ENCODE results near the gene TMTC2.

Gene TMTC2

GRCh38 chr12:82659343-82660207 is 27.1 kb upstream of the TMTC2 start:
- Histone ChIP-seq H3K36me3 (ENCODE audit: control insufficient read depth, insufficient read depth, low read length) (no peaks in the 10 kb centered on the region), H3K9me3 (ENCODE audit: control insufficient read depth, low read length) (no peaks in the 10 kb centered on the region), H3K4me1 (ENCODE audit: control insufficient read depth, insufficient read depth, low read length, poor library complexity, severe bottlenecking) (no peaks in the 10 kb centered on the region), H3K27ac (ENCODE audit: low read depth, low read length, severe bottlenecking) (no peak overlapping the region), H3K4me3 (ENCODE audit: extremely low read depth, insufficient read depth, low read length, poor library complexity, severe bottlenecking) (no peak overlapping the region)
- 89 to 98% methylated on average over 23 to 26 of the region's 28 CpGs for WGBS, 2 experiments (ENCODE audit: insufficient coverage in 2 of 2)

DNA sequence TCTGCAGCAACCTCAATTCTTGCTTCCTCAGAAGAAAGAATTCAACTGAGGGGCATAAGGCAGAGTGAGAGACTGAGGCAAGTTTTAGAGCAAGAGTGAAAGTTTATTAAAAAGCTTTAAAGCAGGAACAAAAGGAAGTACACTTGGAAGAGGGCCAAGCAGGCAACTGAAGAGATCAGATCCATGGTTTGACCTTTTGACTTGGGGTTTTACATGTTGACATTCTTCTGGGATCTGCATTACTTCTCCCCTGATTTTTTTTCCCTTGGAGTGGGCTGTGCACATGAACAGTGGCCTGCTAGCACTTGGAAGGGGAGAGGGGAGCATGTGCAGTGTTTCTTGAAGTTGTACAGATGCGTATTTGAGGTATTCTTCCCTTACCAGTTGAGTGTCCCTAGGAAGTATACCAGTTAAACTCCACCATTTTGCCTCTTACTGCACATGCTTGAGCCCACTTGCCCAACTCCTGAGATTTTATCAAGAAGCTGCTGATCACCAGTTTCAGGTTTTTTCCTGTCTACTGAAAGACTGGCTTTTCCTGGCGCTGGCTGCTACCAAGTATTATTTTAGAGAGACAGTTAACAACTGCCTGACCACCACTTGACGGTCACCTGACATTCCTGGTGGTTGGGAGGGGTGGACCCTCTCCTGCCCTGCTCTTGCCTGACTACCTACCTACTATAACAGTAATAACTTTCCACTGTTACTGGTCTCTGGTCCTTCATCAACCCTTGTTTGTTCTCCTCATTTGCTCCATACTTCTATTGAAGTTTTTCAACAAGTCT is 26.0 kb upstream of the TMTC2 start:
- H3K4me1 ChIP-seq (ENCODE audit: control insufficient read depth, insufficient read depth, low read length, poor library complexity, severe bottlenecking), result no peaks in the 10 kb centered on the region
- H3K9me3 ChIP-seq (ENCODE audit: control insufficient read depth, low read length), result no peaks in the 10 kb centered on the region
- H3K36me3 ChIP-seq (ENCODE audit: control insufficient read depth, insufficient read depth, low read length), result no peaks in the 10 kb centered on the region
- H3K27ac ChIP-seq (ENCODE audit: low read depth, low read length, severe bottlenecking), result no peak overlapping the region
- H3K4me3 ChIP-seq (ENCODE audit: extremely low read depth, insufficient read depth, low read length, poor library complexity, severe bottlenecking), result no peak overlapping the region
- 93% methylated on average over 2 of the region's 3 CpGs; no CpG with 5 or more reads in 1 of the 2 experiments for WGBS, 2 experiments (ENCODE audit: insufficient coverage in 2 of 2)

GRCh38 chr12:82663893-82664292 is 22.8 kb upstream of the TMTC2 start:
- Histone ChIP-seq H3K4me1 (ENCODE audit: control insufficient read depth, insufficient read depth, low read length, poor library complexity, severe bottlenecking) (no peaks in the 10 kb centered on the region), H3K27ac (ENCODE audit: low read depth, low read length, severe bottlenecking) (no peak overlapping the region), H3K36me3 (ENCODE audit: control insufficient read depth, insufficient read depth, low read length) (no peaks in the 10 kb centered on the region), H3K9me3 (ENCODE audit: control insufficient read depth, low read length) (no peaks in the 10 kb centered on the region), H3K4me3 (ENCODE audit: extremely low read depth, insufficient read depth, low read length, poor library complexity, severe bottlenecking) (no peak overlapping the region)
- 47 to 70% methylated on average over 2 to 3 of the region's 7 CpGs for WGBS, 2 experiments (ENCODE audit: insufficient coverage in 2 of 2)

GRCh38 chr12:82665142-82665923 is 21.4 kb upstream of the TMTC2 start:
- no peak overlapping the region for H3K4me3 ChIP-seq (ENCODE audit: extremely low read depth, insufficient read depth, low read length, poor library complexity, severe bottlenecking)
- H3K27ac ChIP-seq (ENCODE audit: low read depth, low read length, severe bottlenecking), result no peak overlapping the region
- no peaks in the 10 kb centered on the region for H3K4me1 ChIP-seq (ENCODE audit: control insufficient read depth, insufficient read depth, low read length, poor library complexity, severe bottlenecking)
- no peaks in the 10 kb centered on the region for H3K36me3 ChIP-seq (ENCODE audit: control insufficient read depth, insufficient read depth, low read length)
- no peaks in the 10 kb centered on the region for H3K9me3 ChIP-seq (ENCODE audit: control insufficient read depth, low read length)
- 82 to 85% methylated on average over 2 of the region's 3 CpGs for WGBS, 2 experiments (ENCODE audit: insufficient coverage in 2 of 2)

DNA sequence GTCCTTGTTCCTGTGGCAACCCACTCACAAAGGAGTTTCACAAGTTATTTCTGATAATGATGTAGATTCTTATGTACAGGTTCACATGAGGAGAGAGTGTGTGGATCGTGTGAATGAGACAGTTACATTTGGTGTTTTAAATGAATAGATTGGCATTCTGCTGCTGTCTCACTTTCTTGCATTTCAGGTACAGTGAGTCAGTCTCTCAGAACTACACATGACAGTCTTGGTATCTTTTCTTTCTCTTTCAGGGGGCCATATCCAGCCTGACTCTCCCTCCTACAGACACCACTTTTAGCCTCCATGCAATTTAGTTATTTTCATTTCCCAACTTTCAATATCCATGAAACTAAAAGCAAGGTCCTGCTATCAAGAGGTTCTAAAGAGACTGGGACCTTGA is 19.9 kb upstream of the TMTC2 start:
- Histone ChIP-seq H3K27ac (ENCODE audit: low read depth, low read length, severe bottlenecking) (no peak overlapping the region), H3K4me3 (ENCODE audit: extremely low read depth, insufficient read depth, low read length, poor library complexity, severe bottlenecking) (no peak overlapping the region)
- WGBS, 2 experiments (ENCODE audit: insufficient coverage in 2 of 2), result 83 to 88% methylated on average over 1 of the region's 1 CpG

DNA sequence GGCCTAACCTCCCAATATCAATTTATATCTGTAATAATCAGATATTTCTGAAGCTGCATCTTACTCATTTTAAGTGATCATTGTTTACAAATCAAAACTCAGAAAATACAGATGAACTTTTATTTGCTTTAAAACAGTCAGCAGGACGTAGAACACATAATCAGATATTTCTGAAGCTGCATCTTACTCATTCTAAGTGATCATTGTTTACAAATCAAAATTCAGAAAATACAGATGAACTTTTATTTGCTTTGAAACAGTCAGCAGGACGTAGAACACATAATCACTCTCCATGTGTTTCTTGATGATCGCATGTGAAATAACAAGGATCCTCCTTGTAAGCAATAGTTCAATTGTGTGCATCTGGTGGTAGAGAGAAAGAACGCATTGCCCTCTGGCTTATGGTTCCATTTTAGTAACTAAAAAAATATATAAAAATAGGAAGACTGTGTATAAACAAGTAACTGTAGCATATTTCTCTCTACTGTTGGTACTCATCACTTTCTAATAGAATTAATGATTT is 15.0 kb upstream of the TMTC2 start:
- WGBS, 2 experiments (ENCODE audit: insufficient coverage in 2 of 2), result 93 to 100% methylated on average over 1 to 3 of the region's 4 CpGs
- Histone ChIP-seq H3K27ac (ENCODE audit: low read depth, low read length, severe bottlenecking) (no peak overlapping the region), H3K4me1 (ENCODE audit: control insufficient read depth, insufficient read depth, low read length, poor library complexity, severe bottlenecking) (no peaks in the 10 kb centered on the region), H3K9me3 (ENCODE audit: control insufficient read depth, low read length) (no peaks in the 10 kb centered on the region), H3K4me3 (ENCODE audit: extremely low read depth, insufficient read depth, low read length, poor library complexity, severe bottlenecking) (no peak overlapping the region), H3K36me3 (ENCODE audit: control insufficient read depth, insufficient read depth, low read length) (no peaks in the 10 kb centered on the region)

More for the DNA sequence above, 19.9 kb upstream of the TMTC2 start:
- no peaks in the 10 kb centered on the region for H3K36me3 ChIP-seq (ENCODE audit: control insufficient read depth, insufficient read depth, low read length)
- no peaks in the 10 kb centered on the region for H3K9me3 ChIP-seq (ENCODE audit: control insufficient read depth, low read length)
- no peaks in the 10 kb centered on the region for H3K4me1 ChIP-seq (ENCODE audit: control insufficient read depth, insufficient read depth, low read length, poor library complexity, severe bottlenecking)

- WGBS, 2 experiments (ENCODE audit: insufficient coverage in 2 of 2), result 79 to 83% methylated on average over 3 to 4 of the region's 4 CpGs
- no peaks in the 10 kb centered on the region for H3K9me3 ChIP-seq (ENCODE audit: control insufficient read depth, low read length)
- H3K4me3 ChIP-seq (ENCODE audit: extremely low read depth, insufficient read depth, low read length, poor library complexity, severe bottlenecking), result no peak overlapping the region
- H3K4me1 ChIP-seq (ENCODE audit: control insufficient read depth, insufficient read depth, low read length, poor library complexity, severe bottlenecking), result no peaks in the 10 kb centered on the region
- no peak overlapping the region for H3K27ac ChIP-seq (ENCODE audit: low read depth, low read length, severe bottlenecking)
- no peaks in the 10 kb centered on the region for H3K36me3 ChIP-seq (ENCODE audit: control insufficient read depth, insufficient read depth, low read length)
Measured at GRCh38 chr12:82672811-82673495, 13.8 kb upstream of the TMTC2 start.

GRCh38 chr12:82673698-82674097 is 13.0 kb upstream of the TMTC2 start:
- Histone ChIP-seq H3K36me3 (ENCODE audit: control insufficient read depth, insufficient read depth, low read length) (no peaks in the 10 kb centered on the region), H3K4me1 (ENCODE audit: control insufficient read depth, insufficient read depth, low read length, poor library complexity, severe bottlenecking) (no peaks in the 10 kb centered on the region), H3K4me3 (ENCODE audit: extremely low read depth, insufficient read depth, low read length, poor library complexity, severe bottlenecking) (no peak overlapping the region), H3K9me3 (ENCODE audit: control insufficient read depth, low read length) (no peaks in the 10 kb centered on the region), H3K27ac (ENCODE audit: low read depth, low read length, severe bottlenecking) (no peak overlapping the region)
- WGBS, 2 experiments (ENCODE audit: insufficient coverage in 2 of 2), result 86% methylated on average over 1 of the region's 1 CpG; no CpG with 5 or more reads in 1 of the 2 experiments

DNA sequence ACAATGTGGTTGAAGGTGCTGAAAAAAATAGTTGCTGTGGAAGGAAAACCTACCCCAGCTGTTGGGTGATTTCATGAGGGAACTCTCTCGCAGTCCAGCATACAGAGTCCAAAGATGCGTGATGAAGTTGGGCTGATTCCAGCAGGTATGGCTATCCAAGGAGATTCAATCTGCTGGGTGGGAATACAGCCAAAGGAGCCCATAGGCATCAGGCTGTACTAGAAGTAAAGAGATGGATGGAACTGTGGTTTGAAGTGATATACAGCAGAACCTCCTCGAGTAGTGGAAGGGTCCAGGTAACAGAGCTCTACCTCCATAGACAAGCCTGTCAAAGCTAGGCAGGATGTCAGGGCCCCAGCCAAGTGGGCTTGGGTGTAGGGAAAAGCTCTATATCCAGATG is 11.5 kb upstream of the TMTC2 start:
- Histone ChIP-seq H3K36me3 (ENCODE audit: control insufficient read depth, insufficient read depth, low read length) (no peaks in the 10 kb centered on the region), H3K9me3 (ENCODE audit: control insufficient read depth, low read length) (no peaks in the 10 kb centered on the region), H3K4me1 (ENCODE audit: control insufficient read depth, insufficient read depth, low read length, poor library complexity, severe bottlenecking) (no peaks in the 10 kb centered on the region), H3K4me3 (ENCODE audit: extremely low read depth, insufficient read depth, low read length, poor library complexity, severe bottlenecking) (no peak overlapping the region), H3K27ac (ENCODE audit: low read depth, low read length, severe bottlenecking) (no peak overlapping the region)
- 86 to 100% methylated on average over 1 to 3 of the region's 3 CpGs for WGBS, 2 experiments (ENCODE audit: insufficient coverage in 2 of 2)

DNA sequence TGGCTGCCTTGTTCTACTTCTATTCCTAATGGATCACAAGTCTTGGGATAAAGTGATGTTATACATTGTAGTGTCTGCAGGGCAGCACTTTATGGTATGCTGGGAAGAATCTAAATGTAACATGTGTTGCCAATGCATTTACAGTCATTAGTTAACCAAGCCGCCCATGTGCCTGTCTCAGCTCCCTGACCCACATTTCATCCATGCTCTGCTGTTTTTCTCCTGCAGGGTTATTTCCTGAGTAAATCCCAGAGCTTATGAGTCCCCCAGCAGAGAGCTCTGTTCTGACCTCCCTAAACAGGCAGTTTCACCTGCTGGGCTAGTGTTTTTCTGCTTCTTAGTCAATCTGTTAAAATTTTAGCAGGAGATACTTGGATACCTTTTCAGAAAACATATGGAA is 4.4 kb upstream of the TMTC2 start:
- H3K27ac ChIP-seq (ENCODE audit: low read depth, low read length, severe bottlenecking), result no peak overlapping the region
- H3K4me1 ChIP-seq (ENCODE audit: control insufficient read depth, insufficient read depth, low read length, poor library complexity, severe bottlenecking), result no peaks in the 10 kb centered on the region
- H3K4me3 ChIP-seq (ENCODE audit: extremely low read depth, insufficient read depth, low read length, poor library complexity, severe bottlenecking), result no peak overlapping the region
- no peaks in the 10 kb centered on the region for H3K36me3 ChIP-seq (ENCODE audit: control insufficient read depth, insufficient read depth, low read length)
- no peaks in the 10 kb centered on the region for H3K9me3 ChIP-seq (ENCODE audit: control insufficient read depth, low read length)
- WGBS, 2 experiments (ENCODE audit: insufficient coverage in 2 of 2), result 77% methylated on average over 1 of the region's 1 CpG; no CpG with 5 or more reads in 1 of the 2 experiments

Measured in mesodermal cell (in vitro differentiated cells).